ENCODE measurements around the gene ZNF598.

The ZNF598 gene

GRCh38 chr16:1976951-1977874 is 32.4 kb downstream of the ZNF598 start:
- H3K4me1 ChIP-seq (ENCODE audit: insufficient read depth, low read length): peaks cover 21% of the 10 kb centered on the region
- no peak overlapping the region for H3K27ac ChIP-seq (ENCODE audit: low read length)
- peaks cover 54% of the 10 kb centered on the region for H3K36me3 ChIP-seq (ENCODE audit: insufficient read depth, low read length)
- peaks cover 2% of the 10 kb centered on the region for H3K27me3 ChIP-seq (ENCODE audit: insufficient read depth, low read length, poor library complexity)
- peaks cover 29% of the 10 kb centered on the region for H3K79me2 ChIP-seq (ENCODE audit: insufficient read depth, low read length)
- TF ChIP-seq EZH2 (IDR thresholded peaks at IDR 0.05; ENCODE audit: borderline replicate concordance, low read depth, low read length, severe bottlenecking) (no peak), CTCF (IDR thresholded peaks at IDR 0.05; ENCODE audit: borderline replicate concordance, extremely low read depth, low read length, poor library complexity, severe bottlenecking) (no peak)
- H3K9ac ChIP-seq (ENCODE audit: low read depth, low read length): no peak overlapping the region
- no peak overlapping the region for H3K4me3 ChIP-seq (ENCODE audit: low read depth in 1 of 2, low read length in 2 of 2)
- DNase-seq (no peak), ATAC-seq (ENCODE audit: insufficient read depth, low read depth) (no peak)
- no peaks in the 10 kb centered on the region for H3K9me3 ChIP-seq (ENCODE audit: insufficient read depth, low read length, severe bottlenecking)
- peaks cover 35% of the 10 kb centered on the region for H4K20me1 ChIP-seq (ENCODE audit: insufficient read depth, low read length)
- H2AFZ ChIP-seq (ENCODE audit: low read depth, low read length): no peak overlapping the region
- no peak overlapping the region for H3K4me2 ChIP-seq (ENCODE audit: insufficient read depth, low read length)

- Histone ChIP-seq H3K79me2 (ENCODE audit: insufficient read depth, low read length) (peaks cover 37% of the 10 kb centered on the region), H3K9me3 (ENCODE audit: insufficient read depth, low read length, severe bottlenecking) (no peaks in the 10 kb centered on the region), H3K36me3 (ENCODE audit: insufficient read depth, low read length) (peaks cover 54% of the 10 kb centered on the region), H2AFZ (ENCODE audit: low read depth, low read length) (no peak overlapping the region), H3K4me1 (ENCODE audit: insufficient read depth, low read length) (peaks cover 26% of the 10 kb centered on the region), H3K4me3 (ENCODE audit: low read depth in 1 of 2, low read length in 2 of 2) (no peak overlapping the region), H3K27ac (ENCODE audit: low read length) (no peak overlapping the region), H4K20me1 (ENCODE audit: insufficient read depth, low read length) (peaks cover 31% of the 10 kb centered on the region), H3K9ac (ENCODE audit: low read depth, low read length) (no peak overlapping the region), H3K27me3 (ENCODE audit: insufficient read depth, low read length, poor library complexity) (no peaks in the 10 kb centered on the region), H3K4me2 (ENCODE audit: insufficient read depth, low read length) (no peak overlapping the region)
- ATAC-seq (ENCODE audit: insufficient read depth, low read depth) (no peak), DNase-seq (no peak)
- TF ChIP-seq CTCF (IDR thresholded peaks at IDR 0.05; ENCODE audit: borderline replicate concordance, extremely low read depth, low read length, poor library complexity, severe bottlenecking) (no peak), EZH2 (IDR thresholded peaks at IDR 0.05; ENCODE audit: borderline replicate concordance, low read depth, low read length, severe bottlenecking) (no peak)
These were observed 33.5 kb downstream of the ZNF598 start for GRCh38 chr16:1976216-1976520.

GRCh38 chr16:1975432-1976215 is 34.0 kb downstream of the ZNF598 start:
- no peaks in the 10 kb centered on the region for H3K27me3 ChIP-seq (ENCODE audit: insufficient read depth, low read length, poor library complexity)
- peaks cover 43% of the 10 kb centered on the region for H3K79me2 ChIP-seq (ENCODE audit: insufficient read depth, low read length)
- TF ChIP-seq CTCF (IDR thresholded peaks at IDR 0.05; ENCODE audit: borderline replicate concordance, extremely low read depth, low read length, poor library complexity, severe bottlenecking) (no peak), EZH2 (IDR thresholded peaks at IDR 0.05; ENCODE audit: borderline replicate concordance, low read depth, low read length, severe bottlenecking) (no peak)
- no peaks in the 10 kb centered on the region for H3K9me3 ChIP-seq (ENCODE audit: insufficient read depth, low read length, severe bottlenecking)
- peaks cover 31% of the 10 kb centered on the region for H3K4me1 ChIP-seq (ENCODE audit: insufficient read depth, low read length)
- no peak overlapping the region for H3K4me3 ChIP-seq (ENCODE audit: low read depth in 1 of 2, low read length in 2 of 2)
- ATAC-seq (ENCODE audit: insufficient read depth, low read depth): no peak
- H3K9ac ChIP-seq (ENCODE audit: low read depth, low read length): no peak overlapping the region
- no peak overlapping the region for H3K27ac ChIP-seq (ENCODE audit: low read length)
- H3K36me3 ChIP-seq (ENCODE audit: insufficient read depth, low read length): peaks cover 54% of the 10 kb centered on the region
- no peak overlapping the region for H3K4me2 ChIP-seq (ENCODE audit: insufficient read depth, low read length)
- no peak overlapping the region for H2AFZ ChIP-seq (ENCODE audit: low read depth, low read length)
- peaks cover 31% of the 10 kb centered on the region for H4K20me1 ChIP-seq (ENCODE audit: insufficient read depth, low read length)
- no peak for DNase-seq

Data from DND-41 (cell line).